HFFc6 (cell line): ENCODE results near the gene FECH. TPM values are rescaled to one million over a fixed set of nuclear protein-coding genes. Genes with fewer than 3 reads are reported as not detected.

Source experiments
- DNase-seq: peaks from one replicate; pipeline ENCODE4 v3.0.0-alpha.2; 2018
- H3K27ac Mint-ChIP-seq: 2 replicates; pipeline ENCODE4 v1.8.0; 2020; ENCODE audit warnings: mild to moderate bottlenecking, mixed read lengths
- H3K27me3 Mint-ChIP-seq: 2 replicates; pipeline ENCODE4 v1.8.0; 2021; ENCODE audit warnings: mild to moderate bottlenecking, moderate library complexity, mixed read lengths; ENCODE audit not compliant: insufficient read depth
- H3K36me3 Mint-ChIP-seq: 2 replicates; pipeline ENCODE4 v1.8.0; 2021; ENCODE audit warnings: low read depth, mixed read lengths
- H3K4me1 Mint-ChIP-seq: 2 replicates; pipeline ENCODE4 v1.8.0; 2020; ENCODE audit warnings: low read depth, mixed read lengths
- H3K4me3 Mint-ChIP-seq: 2 replicates; pipeline ENCODE4 v1.8.0; 2020; ENCODE audit warnings: mild to moderate bottlenecking, moderate library complexity, mixed read lengths
- H3K9me3 Mint-ChIP-seq: 2 replicates; pipeline ENCODE4 v1.8.0; 2020; ENCODE audit warnings: mild to moderate bottlenecking, mixed read lengths
- CTCF ChIP-seq: fragments of 200-600 bp; sonication (generic); IDR thresholded peaks from 2 replicates; pipeline ENCODE4 v1.5.0; 2021; ENCODE audit warnings: antibody characterized with exemption, mild to moderate bottlenecking
- total RNA-seq, 6 experiments: library from RNA; stranded (reverse); fragmentation: NEBNext Ultra II Directional; extraction: Animal tissue kit (Norgen Biotek cat#: 25700); gene quantifications; 2 replicates in 1 of 6; 3 replicates in 5 of 6; pipeline ENCODE4 v1.2.3, GENCODE V29; 2021

Gene FECH
- total RNA-seq, 6 experiments from 2014 or later = 28.7 to 38.3 (median 33.9) TPM

GRCh38 chr18:57587098-57587661 lies 678 bp upstream of the FECH start:
- no peaks in the 10 kb centered on the region for H3K9me3 Mint-ChIP-seq
- H3K27me3 Mint-ChIP-seq = 0 out of 2 replicates have a peak, but pooled peaks cover 1% of the 10 kb centered on the region
- peak overlapping the region; percentile 83 for H3K27ac Mint-ChIP-seq
- peak overlapping the region; percentile 88 for H3K4me3 Mint-ChIP-seq
- peaks cover 4% of the 10 kb centered on the region; the same call in 1 of the 2 replicates for H3K36me3 Mint-ChIP-seq
- no peak for TF ChIP-seq CTCF
- H3K4me1 Mint-ChIP-seq = peaks cover 20% of the 10 kb centered on the region
- DNase-seq = no peak

GRCh38 chr18:57585855-57586250 lies 649 bp downstream of the FECH start:
- TF ChIP-seq CTCF = no peak
- Mint-ChIP-seq H3K4me3 (peak overlapping the region; percentile 88), H3K36me3 (peaks cover 14% of the 10 kb centered on the region), H3K9me3 (no peaks in the 10 kb centered on the region), H3K27me3 (0 out of 2 replicates have a peak, but pooled peaks cover 1% of the 10 kb centered on the region), H3K4me1 (peaks cover 20% of the 10 kb centered on the region), H3K27ac (peak overlapping the region; percentile 76)
- DNase-seq = no peak

GRCh38 chr18:57585421-57585820 lies 1.1 kb downstream of the FECH start:
- Mint-ChIP-seq H3K27me3 (0 out of 2 replicates have a peak, but pooled peaks cover 1% of the 10 kb centered on the region), H3K27ac (peak overlapping the region; percentile 76; the same call in 1 of the 2 replicates), H3K4me1 (peaks cover 20% of the 10 kb centered on the region), H3K9me3 (no peaks in the 10 kb centered on the region), H3K36me3 (peaks cover 14% of the 10 kb centered on the region), H3K4me3 (peak overlapping the region; percentile 88)
- no peak for TF ChIP-seq CTCF
- no peak for DNase-seq

GRCh38 chr18:57584444-57584843 lies 2.1 kb downstream of the FECH start:
- H3K27me3 Mint-ChIP-seq = no peaks in the 10 kb centered on the region
- H3K36me3 Mint-ChIP-seq = peaks cover 14% of the 10 kb centered on the region
- TF ChIP-seq CTCF = no peak
- no peak for DNase-seq
- H3K27ac Mint-ChIP-seq = 0 out of 2 replicates have a peak overlapping the region, but pooled peaks have one; percentile 24
- no peak overlapping the region; the same call in 1 of the 2 replicates for H3K4me3 Mint-ChIP-seq
- no peaks in the 10 kb centered on the region for H3K9me3 Mint-ChIP-seq
- peaks cover 20% of the 10 kb centered on the region for H3K4me1 Mint-ChIP-seq

GRCh38 chr18:57583297-57583835 lies 3.1 kb downstream of the FECH start:
- peaks cover 14% of the 10 kb centered on the region for H3K36me3 Mint-ChIP-seq
- H3K9me3 Mint-ChIP-seq = no peaks in the 10 kb centered on the region
- peaks cover 20% of the 10 kb centered on the region for H3K4me1 Mint-ChIP-seq
- H3K27me3 Mint-ChIP-seq = no peaks in the 10 kb centered on the region
- DNase-seq = no peak
- H3K27ac Mint-ChIP-seq = no peak overlapping the region
- no peak overlapping the region for H3K4me3 Mint-ChIP-seq
- TF ChIP-seq CTCF = no peak
